Measurements from ENCODE around the gene SPG7.

Gene SPG7

GRCh38 chr16:89602952-89603590, 94.9 kb downstream of the SPG7 start:
- no peak for DNase-seq

- no peak for DNase-seq
These were observed 96.6 kb downstream of the SPG7 start for GRCh38 chr16:89604764-89605163.

GRCh38 chr16:89605186-89605970, 97.2 kb downstream of the SPG7 start:
- DNase-seq = no peak

GRCh38 chr16:89606006-89606405, 97.8 kb downstream of the SPG7 start:
- no peak for DNase-seq

Measured in NCI-H1436 (cell line).